ENCODE data around the gene PRR5. TPM values are rescaled to one million over a fixed set of nuclear protein-coding genes. Genes with fewer than 3 reads are reported as not detected.

PRR5 gene
- total RNA-seq, 1 experiment from 2014 or later = 26.9 TPM

DNA sequence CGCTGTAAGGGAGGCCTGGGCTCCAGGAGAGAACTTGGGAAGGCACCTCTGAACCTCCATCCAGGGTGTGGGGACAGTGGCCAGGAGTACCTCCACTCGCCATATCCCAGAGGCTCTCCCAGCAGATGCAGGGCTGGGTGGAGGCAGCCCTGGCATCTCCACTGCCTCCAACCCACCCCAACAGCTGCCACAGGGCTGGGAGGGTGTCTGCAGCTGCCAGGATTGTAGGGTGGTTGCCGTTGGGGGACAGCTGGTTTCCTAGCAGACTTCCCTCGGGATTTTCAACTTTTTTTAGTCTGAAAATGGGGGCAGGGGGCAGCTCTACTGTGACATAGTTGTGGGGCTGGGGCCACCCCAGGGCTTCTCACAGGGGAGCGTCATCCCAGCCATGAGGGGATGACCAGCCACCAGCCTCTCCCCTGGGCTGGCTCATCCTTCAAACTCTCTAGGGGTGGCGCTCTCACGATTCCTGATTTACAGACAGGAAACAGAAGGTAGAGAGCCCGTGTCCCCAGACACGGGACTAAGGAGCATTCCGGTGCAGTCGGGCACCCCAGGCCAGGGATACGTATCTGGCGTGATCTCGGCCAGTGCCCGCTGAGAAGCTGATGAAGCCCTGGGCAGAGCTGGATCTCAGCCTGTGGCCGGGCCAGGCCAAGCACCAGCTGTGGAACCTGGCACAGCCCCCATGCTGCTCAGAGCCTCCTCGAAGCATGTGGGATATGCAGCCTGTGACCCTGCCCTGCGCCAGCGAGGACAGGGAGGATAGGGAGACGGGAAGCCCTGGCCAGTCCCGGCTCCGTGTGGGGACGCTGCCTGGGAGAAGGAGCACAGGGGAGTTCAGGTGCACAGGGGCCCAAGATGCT is 9.9 kb downstream of the PRR5 start:
- ChIA-PET CTCF (interaction anchor here (1.2 kb wide), 1 partner anchor 27 kb away, joined by 4 read pairs; no protein-coding TSS in a partner anchor), POLR2A (no interaction called here), RAD21 (ENCODE audit: low non-redundant PET in 1 of 2, low total read pairs in 2 of 2, uncharacterized antibody in 2 of 2, unreplicated experiment in 2 of 2) (no interaction called here)
- H3K9ac ChIP-seq (ENCODE audit: low read length) = no peak overlapping the region
- H3K4me2 ChIP-seq (ENCODE audit: low read length) = no peak overlapping the region
- no peak overlapping the region for H3K4me3 ChIP-seq (replicated peaks in 1 of 2; ENCODE audit: low read depth in 1 of 2, low read length in 2 of 2)
- BruUV-seq (replicated peaks) = no TSS peak
- intact Hi-C loops (cut with micrococcal nuclease) = no loop called here
- no peaks in the 10 kb centered on the region for H3K27me3 ChIP-seq (ENCODE audit: insufficient read depth, low read length)
- no peaks in the 10 kb centered on the region for H3K9me2 ChIP-seq (ENCODE audit: insufficient read depth)
- no peak overlapping the region for H3K27ac ChIP-seq (ENCODE audit: low read depth, low read length)
- H3K4me1 ChIP-seq (ENCODE audit: control insufficient read depth in 1 of 2, insufficient read depth in 2 of 2, low read length in 2 of 2) = peaks cover 0 to 25% of the 10 kb centered on the region in 2 experiments; a peak in 3 of 4 replicates
- peaks cover 26% of the 10 kb centered on the region; the same call in 1 of the 2 replicates for H3K79me2 ChIP-seq (ENCODE audit: insufficient read depth, low read length)
- DNase-seq (ENCODE audit: low read depth, low spot score) (no peak), ATAC-seq (no peak)
- H3K9me3 ChIP-seq (ENCODE audit: control insufficient read depth in 1 of 2, insufficient read depth in 1 of 2, low read depth in 1 of 2, low read length in 2 of 2) = no peaks in the 10 kb centered on the region
- no peak for TF ChIP-seq EZH2phosphoT487 (IDR thresholded peaks at IDR 0.05; ENCODE audit: borderline replicate concordance)
- no peak for TF ChIP-seq ZFX (IDR thresholded peaks at IDR 0.05)
- TF ChIP-seq, protein P1, sequence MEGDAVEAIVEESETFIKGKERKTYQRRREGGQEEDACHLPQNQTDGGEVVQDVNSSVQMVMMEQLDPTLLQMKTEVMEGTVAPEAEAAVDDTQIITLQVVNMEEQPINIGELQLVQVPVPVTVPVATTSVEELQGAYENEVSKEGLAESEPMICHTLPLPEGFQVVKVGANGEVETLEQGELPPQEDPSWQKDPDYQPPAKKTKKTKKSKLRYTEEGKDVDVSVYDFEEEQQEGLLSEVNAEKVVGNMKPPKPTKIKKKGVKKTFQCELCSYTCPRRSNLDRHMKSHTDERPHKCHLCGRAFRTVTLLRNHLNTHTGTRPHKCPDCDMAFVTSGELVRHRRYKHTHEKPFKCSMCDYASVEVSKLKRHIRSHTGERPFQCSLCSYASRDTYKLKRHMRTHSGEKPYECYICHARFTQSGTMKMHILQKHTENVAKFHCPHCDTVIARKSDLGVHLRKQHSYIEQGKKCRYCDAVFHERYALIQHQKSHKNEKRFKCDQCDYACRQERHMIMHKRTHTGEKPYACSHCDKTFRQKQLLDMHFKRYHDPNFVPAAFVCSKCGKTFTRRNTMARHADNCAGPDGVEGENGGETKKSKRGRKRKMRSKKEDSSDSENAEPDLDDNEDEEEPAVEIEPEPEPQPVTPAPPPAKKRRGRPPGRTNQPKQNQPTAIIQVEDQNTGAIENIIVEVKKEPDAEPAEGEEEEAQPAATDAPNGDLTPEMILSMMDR (IDR thresholded peaks at IDR 0.05 in 2 of 3, conservative IDR thresholded peaks at IDR 0.05 in 1 of 3; ENCODE audit: borderline replicate concordance in 1 of 3, insufficient read depth in 1 of 3, low read depth in 2 of 3, low read length in 2 of 3) = no peak
- no peak for TF ChIP-seq ELF1 (IDR thresholded peaks at IDR 0.05; ENCODE audit: borderline replicate concordance, low read depth)
- TF ChIP-seq SRF (IDR thresholded peaks at IDR 0.05; ENCODE audit: low read depth) = no peak
- TF ChIP-seq SP1 (IDR thresholded peaks at IDR 0.05; ENCODE audit: low read depth) = no peak
- no peak for TF ChIP-seq ZNF274 (IDR thresholded peaks at IDR 0.05; ENCODE audit: low read depth, low read length)
- no peak for TF ChIP-seq ATF3 (IDR thresholded peaks at IDR 0.05)
- no peak for TF ChIP-seq EZH2 (IDR thresholded peaks at IDR 0.05)
- TF ChIP-seq RAD21 (IDR thresholded peaks at IDR 0.05; ENCODE audit: low read depth) = no peak
- no peak for TF ChIP-seq CEBPB (IDR thresholded peaks at IDR 0.05; ENCODE audit: low read depth)
- no peak for TF ChIP-seq POLR2AphosphoS5 (IDR thresholded peaks at IDR 0.05; ENCODE audit: low read depth, low read length)
- no peak for TF ChIP-seq SIN3A (IDR thresholded peaks at IDR 0.05; ENCODE audit: low read depth)
- TF ChIP-seq FOSL1 (IDR thresholded peaks at IDR 0.05; ENCODE audit: low read depth) = no peak
- no peak for TF ChIP-seq JUND (IDR thresholded peaks at IDR 0.05)
- TF ChIP-seq EGR1 (IDR thresholded peaks at IDR 0.05; ENCODE audit: low read depth) = no peak
- no peak for TF ChIP-seq POLR2A (IDR thresholded peaks at IDR 0.05; ENCODE audit: borderline replicate concordance, extremely low read depth, insufficient read depth, insufficient read length)
- TF ChIP-seq TCF7L2 (IDR thresholded peaks at IDR 0.05; ENCODE audit: borderline replicate concordance, extremely low read depth, insufficient read depth, insufficient read length) = no peak
- TF ChIP-seq YY1 (IDR thresholded peaks at IDR 0.05; ENCODE audit: extremely low read depth, insufficient replicate concordance, low read depth, low read length) = no peak
- no peaks in the 10 kb centered on the region for H4K20me1 ChIP-seq (ENCODE audit: insufficient read depth)
- H3K36me3 ChIP-seq (ENCODE audit: control insufficient read depth in 1 of 2, insufficient read depth in 2 of 2, low read length in 2 of 2) = 0 out of 4 replicates have a peak, but pooled peaks cover 0 to 3% of the 10 kb centered on the region in 2 experiments
- no peak overlapping the region for H2AFZ ChIP-seq (ENCODE audit: low read depth, low read length, poor library complexity, severe bottlenecking)
